ENCODE measurements around the gene MAPK1.
"Not testable (repeated sequence)": the region's sequence is repeated elsewhere in the genome, so short reads cannot be mapped to it uniquely, and the experiment has no call there.

The MAPK1 gene

DNA sequence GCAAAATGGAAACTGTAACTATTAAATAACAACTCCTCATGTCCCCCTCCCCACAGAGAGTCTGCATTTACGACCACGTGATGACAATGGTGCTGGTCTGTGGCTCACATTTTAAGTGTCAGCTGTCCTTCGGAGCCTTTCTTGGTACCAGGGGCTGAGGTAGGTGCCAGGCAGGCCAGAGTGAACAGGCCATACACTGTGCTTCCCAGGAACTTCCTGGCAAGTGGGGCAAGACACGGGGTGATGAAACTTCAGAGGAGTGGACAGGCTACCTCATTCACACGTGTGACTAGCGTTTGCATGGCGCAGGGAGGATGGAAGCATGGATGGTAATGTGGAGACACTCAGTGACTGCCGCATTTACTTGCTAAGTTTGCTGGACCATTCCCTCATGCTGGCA, 121.5 kb downstream of the MAPK1 start:
- no peak for DNase-seq

DNA sequence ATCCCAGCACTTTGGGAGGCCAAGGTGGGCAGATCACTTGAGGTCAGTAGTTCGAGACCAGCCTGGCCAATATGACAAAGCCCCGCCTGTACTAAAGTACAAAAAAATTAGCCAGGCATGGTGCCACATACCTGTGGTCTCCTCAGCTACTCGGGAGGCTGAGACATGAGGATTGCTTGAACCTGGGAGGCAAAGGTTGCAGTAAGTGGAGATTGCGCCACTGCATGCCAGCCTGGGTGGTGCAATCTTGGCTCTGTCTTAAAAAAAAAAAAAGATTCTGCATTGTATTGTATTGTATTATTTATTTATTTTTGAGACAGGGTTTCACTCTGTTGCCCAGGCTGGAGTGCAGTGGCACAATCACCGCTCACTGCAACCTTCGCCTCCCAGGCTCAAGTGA, 122.5 kb downstream of the MAPK1 start:
- not testable (repeated sequence) for DNase-seq

DNA sequence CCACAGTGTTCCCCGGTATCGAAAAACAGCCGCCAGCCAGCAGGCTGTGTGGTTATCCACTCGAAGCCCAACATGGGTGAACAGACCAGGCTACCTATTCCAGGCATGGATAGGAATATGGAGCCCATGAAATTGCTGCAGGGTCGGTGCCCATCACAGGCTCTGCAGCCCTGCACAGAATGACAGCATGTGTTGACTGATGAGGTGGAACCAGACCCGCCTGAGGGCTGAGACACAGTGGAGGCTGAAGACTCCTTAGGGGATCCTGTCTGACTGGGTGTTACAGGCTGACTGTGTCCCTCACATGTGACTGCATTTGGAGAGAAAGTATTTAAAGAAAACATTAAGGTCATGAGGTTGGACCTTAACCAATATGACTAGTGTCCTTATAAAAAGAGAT, 125.7 kb downstream of the MAPK1 start:
- no peak for DNase-seq

DNA sequence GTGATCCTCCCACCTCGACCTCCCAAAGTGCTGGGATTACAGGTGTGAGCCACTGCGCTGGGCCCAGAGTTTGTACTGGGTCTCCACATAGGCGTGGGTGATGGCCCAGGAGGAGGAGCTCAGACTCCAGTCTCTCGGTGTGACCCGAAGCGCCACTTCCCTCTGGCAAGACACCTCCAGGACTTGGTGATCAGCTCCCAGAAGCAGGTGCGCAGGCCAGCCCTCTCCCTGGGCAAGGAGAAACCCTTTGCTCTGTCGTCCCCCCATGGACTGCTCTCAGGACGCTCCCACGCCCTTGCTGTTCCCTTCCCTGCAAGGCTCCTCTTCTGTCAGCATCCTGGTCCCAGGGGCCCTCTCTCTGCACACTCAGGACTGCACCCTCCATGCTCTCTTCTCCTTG, 126.4 kb downstream of the MAPK1 start:
- no peak for DNase-seq

DNA sequence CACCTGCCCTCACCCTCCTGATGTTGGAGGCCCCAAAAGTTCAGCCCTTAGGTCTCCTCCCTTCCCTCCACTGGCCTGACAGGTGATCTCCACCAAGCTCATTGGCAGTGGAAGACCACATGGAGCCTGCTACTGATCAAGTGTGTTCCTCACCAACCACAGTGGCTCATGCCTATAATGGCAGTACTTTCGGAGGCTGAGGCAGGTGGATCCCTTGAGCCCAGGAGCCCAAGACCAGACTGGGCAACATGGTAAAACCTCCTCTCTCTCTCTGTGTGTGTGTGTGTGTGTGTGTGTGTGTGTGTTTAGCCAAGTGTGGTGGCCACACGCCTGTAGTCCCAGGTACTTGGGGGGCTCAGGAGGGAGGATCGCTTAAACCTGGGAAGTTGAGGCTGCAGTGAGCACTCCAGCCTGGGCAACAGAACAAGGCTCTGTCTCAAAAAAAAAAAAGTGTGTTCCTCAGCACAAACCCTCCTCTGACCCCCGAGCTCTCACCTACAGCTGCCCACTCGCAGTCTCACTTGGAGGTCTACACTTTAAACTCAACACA, 127.5 kb downstream of the MAPK1 start:
- DNase-seq: no peak

DNA sequence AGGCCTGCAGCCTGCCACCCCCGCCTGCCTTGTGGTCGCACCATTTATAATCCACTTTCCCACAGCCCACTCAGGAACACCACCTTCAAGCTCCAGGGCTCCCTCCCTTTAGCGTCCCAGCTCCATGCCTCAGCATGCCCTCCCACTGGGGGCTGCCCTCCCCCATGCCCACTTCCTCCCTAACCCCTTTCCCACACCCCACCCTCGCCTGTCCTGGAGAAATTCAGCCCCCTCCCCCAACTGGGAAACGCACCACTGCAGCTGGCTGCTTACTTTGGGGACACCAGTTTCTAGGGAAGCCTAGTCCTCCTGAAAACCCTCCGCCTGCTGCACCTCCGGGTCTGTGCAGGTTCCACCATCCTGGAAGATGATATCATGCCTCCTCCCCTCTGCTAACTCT, 128.5 kb downstream of the MAPK1 start:
- DNase-seq: no peak

DNA sequence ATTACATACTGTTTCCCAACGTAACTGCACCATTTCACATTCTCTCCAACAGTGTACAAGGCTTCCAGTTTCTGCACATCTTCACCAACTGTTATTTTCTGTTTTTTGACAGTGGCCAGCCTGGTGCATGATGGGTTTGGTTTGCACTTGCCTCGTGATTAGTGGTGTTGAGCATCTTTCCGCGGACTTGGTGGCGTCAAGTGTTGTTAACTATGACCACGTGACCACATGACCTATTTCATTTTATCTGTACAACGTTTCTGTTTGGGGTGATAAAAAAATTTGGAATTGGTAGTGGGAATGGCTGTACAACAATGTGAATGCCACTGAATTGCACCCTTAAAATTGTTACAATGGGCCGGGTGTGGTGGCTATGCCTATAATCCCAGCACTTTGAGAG, 129.4 kb downstream of the MAPK1 start:
- DNase-seq: no peak

DNA sequence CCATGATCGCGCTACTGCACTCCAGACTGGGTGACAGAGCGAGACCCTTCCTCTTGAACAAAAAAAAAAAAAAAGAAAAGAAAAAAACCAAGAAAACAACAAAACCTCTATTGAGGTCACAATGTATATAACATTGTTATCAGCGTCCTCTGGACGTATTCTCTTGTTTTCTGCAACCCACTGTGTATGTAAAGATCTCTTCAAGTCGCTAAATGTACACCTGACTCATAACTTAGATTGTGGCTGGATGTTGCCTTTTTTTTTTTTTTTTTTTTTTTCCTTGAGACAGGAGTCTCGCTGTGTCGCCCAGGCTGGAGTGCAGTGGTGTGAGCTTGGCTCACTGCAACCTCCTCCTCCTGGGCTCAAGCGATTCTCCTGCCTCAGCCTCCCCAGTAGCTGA, 130.5 kb downstream of the MAPK1 start:
- DNase-seq: no peak

DNA sequence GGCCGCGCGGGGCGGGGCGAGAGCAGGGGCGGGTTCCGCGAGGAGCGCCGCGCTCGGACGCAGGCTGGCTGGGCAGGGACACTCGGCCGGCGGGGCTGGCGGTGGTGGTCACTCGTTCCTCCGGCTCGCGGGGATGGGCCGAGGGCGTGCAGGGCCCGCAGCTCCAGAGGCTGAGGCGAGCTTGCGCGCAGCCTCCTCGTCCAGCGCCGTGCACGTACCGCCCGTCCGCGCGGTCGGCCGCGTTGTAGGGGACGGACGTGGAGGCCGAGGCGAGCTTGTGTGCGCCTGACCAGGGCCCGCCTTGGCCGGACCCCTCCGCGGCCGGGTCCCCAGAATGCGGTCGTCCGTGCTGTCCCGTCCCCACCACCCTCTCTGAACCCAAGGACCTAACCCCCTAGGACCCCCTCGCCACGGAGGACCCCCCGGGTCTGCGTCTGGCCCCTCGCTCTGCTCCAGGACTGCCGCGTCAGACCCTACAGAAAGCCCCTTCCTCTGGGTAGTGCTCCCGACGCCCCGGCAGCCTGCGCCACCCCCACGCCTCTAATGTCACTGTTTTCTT, 131.3 kb downstream of the MAPK1 start:
- no peak for DNase-seq

DNA sequence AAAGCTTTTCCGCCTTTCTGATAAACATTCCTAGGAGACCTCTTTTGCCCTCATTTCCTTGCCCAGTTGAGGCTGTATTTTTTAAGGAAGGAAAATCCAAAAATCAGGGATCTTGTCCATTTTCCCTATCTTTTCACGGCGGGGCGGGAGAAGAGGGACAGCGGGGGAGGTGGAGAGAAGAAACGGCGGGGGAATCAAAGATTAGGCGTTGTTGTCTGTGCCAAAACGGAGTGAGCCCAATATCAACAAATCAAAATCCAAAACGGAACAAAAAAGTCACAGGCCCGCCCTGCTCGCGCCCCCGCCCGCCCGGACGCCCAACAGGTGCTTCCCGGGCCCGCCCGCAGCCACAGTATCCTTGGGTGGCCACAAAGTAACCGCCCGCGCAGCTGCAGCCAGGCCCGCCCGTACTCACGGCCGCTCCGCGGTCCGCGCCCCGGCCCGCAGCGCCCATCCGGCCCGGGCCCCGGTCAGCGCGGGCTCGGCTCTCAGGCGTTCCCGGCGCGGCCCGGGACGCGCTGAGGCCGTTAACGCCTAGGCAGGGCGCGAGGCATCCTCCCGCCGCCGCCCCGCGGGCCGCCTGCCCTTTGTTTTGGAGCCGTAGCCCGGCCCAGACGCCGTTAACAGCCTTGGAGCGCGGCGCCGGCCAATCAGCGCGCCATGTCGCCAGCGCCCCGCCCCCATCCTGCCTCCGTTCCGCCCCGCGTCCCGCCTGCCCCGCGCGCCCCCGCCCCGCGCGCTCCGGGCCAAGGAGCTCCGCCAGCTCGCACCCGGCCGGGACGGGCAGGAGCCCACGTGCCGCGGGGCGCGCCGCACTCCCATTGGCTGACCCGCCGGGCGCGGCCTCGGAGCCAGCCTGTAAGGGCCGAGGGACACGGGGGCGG, 132.0 kb downstream of the MAPK1 start, which contains the start of gene YPEL1:
YPEL1 (minus strand) TSS at position 595 of the 884 bp plus-strand sequence. CDS start 25,050 bp downstream, outside the sequence.
- peak; percentile 93 to 96 for DNase-seq

DNA sequence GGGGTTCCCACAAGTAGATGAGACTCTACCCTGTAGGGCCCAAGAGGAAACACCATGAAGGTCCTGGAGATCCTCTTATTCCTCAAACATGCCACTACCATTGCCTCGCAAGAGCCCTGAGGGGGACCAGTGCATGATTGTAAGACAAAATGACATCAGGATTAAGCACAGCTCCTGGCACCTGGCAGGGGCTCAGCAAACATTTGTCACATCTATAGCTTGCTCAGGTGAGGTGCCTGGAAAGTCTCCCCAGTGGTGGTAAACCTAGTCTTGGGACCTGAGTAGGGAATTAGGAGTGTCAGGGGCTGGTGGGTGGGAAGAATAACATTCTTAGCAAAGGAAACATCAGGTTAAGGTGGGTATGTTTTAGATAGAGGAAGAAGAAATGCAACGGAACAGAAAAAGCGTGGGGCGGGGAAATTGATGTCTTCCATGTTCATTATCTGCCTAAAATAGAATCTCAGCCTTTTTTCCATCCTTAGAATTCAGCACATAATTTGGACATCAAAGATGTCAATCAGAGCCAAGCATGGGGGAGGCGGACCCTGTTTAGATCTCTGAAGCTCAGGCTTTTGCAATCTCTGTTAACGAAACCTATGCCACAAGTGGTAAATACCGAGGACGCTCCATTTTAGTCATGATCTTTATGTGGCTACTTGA, 132.8 kb downstream of the MAPK1 start:
- DNase-seq: no peak

DNA sequence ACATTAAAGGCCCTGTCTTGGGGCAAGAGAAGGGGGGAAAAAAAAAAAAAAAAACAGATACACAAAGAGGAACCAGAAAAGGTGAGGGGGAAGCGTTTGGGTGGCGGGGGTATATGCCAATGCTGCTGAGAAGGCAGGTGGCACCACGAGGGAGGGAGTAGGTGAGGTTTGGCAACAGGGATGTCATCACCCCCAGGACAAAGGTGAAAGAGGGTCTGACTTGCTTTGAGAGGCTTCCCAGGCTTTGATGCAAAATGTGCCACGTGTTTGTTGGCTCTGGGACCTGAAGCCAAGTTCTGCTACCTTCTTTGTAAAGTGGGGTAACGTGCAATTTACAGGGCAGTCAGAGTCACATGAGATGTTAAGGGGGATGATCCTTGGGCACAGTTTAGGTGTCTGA, 135.9 kb downstream of the MAPK1 start:
- no peak for DNase-seq

DNA sequence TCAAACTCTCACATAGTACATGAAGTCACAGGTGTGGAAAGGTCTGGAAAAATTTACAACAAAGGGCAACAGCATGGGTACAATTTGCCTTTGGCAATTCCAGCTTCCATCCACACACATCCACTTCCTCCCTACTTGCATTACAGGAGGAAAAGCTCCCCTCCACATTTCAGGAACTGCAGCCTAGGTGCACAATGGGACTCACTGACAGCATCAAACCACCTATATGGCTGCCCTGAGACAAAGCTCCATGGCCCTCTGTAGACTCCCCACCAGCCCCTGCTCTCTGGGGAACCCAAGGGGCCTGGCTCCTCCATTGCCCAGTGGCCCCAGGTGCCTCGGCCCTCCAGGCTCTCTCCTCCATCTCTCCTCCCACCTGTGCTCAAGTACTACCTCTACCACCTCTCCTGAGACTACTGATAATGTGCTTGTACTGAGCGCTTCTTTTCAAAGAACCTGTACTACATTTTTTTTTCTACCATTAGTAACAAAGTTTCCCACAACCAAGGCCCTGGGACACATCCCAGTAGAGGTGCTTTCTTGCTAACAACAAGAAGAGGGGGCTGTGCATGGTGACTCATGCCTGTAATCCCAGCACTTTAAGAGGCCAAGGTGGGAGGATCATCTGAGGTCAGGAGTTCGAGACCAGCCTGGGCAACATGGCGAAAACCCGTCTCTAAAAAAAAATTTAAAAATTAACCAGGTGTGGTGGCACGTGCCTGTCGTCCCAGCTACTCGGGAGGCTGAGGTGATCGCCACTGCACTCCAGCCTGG, 136.7 kb downstream of the MAPK1 start:
- no peak for DNase-seq

DNA sequence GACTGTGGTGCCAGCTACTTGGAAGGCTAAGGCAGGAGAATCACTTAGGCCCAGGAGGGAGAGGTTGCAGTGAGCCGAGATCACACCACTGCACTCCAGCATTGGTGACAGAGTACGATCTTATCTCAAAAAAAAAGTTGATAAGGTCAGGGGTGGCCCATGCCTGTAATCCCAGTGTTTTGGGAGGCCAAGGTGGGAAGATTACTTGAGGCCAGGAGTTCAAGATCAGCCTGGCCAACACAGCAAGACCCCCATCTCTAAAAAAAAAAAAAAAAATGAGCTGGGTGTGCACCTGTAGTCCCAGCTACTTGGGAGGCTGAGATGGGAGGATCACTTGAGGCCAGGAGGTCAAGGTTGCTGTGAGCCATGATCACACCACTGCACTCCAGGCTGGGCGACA, 138.3 kb downstream of the MAPK1 start:
- DNase-seq: not testable (repeated sequence)

DNA sequence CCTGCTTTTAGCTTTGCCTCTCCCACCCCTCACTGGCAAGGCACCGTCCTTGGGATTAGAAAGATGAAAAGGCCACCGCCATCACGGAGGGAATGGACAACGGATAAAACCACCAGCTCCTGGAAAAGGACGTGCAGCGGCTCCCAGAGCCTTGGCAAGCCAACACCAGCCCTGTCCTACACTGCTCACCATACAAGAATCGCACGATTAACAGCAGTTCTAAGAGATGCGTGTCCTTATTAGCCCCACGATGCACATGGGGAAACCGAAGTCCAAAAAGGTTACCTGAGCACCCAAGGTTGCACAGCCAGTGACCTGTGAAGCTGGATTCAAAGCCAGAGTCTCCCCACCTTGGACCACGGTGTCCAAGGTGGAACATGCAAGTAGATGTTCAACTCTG, 139.2 kb downstream of the MAPK1 start:
- no peak for DNase-seq

DNA sequence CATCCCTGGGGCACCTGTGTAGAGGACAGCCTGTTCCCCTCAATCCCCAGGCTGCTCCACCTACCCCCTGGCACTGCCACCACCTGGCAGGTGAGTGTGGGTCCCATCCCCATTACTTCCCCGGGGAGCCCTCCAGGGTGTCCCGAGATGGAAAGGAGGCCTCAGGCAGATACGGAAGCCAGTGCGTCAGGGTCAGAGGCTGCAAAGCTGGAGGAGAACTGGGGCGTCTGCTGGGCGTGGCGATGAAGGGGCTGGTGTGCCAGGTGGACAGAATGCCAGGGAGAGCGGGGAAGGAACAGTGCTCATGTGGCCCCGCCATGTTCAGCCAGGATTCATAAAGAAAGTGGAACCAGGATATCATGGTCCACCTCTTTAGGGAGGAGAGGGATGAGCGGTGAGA, 139.7 kb downstream of the MAPK1 start:
- DNase-seq: no peak

DNA sequence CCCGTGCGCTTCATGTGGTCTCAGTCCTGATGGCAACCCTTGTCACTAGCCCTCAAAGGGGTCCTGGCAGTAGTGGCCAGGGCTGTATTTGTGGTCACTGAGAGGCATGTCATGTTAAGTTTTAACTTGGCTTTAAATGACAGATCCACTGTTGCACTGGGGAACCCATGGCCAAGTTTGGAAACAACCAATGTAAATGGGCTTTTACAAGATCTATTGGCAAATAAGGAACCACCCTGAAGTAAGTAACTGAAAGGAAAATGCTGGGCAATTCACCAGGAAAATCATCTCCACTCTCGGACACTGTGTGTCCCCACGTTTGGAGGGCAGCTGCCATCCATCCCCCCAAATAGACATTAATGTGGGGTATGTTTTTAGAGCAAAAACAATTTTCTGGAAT, 140.3 kb downstream of the MAPK1 start:
- no peak for DNase-seq

DNA sequence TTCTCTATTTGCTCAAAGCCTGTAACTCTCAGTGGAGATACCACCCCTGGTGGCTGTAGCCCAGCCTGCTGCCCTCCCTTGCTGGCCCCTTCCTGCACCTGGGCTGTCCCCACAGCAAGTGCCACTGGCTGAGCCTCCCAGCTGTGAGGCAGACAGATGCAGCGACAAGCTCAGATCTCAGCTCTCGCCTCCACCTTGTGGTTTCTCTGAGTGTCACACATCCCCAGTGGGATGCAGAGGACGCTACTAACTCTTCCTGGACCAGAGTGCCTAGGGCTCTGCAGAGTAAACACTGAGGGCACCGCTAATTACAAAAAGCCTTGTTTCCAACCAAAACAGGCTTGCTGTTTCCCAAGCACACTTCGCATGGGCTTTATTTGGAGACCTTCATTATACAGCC, 140.8 kb downstream of the MAPK1 start:
- peak; percentile 41 to 52 for DNase-seq

DNA sequence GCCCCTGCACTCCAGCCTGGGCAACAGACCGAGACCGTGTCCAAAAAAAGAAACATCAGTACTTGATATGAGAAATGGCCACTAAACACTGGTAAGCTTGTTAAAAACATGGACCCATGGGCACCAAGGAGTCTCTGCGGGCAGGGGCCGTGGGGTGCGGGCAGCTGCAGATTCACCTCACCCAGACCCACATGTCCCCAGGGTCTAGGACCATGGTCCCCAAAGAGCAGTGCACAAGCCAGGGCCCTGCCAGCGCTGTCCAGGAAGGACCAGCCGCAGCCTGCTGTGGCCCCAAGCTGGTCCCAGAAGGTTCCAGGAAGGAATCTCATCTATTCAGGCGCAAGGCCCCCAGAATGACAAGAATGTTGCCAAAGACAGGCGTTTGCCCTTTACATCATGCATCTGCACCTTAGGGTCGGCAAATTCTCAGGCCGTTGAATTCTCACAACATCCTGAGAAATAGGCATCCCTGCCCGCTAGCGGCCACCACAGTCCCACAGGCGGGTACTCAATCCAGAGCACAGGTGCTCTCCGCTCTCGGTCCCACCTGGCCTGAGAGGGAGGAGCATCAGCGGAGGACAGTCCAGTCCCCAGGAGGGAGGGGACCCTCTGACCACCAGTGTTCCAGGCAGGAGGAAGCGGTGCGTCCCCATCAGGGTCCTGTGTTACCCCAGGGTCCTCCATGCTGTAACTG, 141.3 kb downstream of the MAPK1 start:
- no peak for DNase-seq

DNA sequence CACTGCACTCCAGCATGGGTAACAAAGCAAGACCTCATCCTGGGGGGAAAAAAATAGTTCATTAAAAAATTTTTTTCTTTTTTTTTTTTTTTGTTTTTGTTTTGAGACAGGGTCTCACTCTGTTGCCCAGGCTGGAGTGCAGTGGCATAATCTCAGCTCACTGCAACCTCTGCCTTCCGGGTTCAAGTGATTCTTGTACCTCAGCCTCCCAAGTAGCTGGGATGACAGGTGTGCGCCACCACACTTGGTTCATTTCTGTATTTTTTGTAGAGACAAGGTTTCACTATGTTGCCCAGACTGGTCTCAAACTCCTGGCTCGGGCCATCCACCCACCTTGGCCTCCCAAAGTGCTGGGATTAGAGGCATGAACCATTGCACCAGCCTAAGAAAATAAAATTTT, 142.9 kb downstream of the MAPK1 start:
- not testable (repeated sequence) for DNase-seq

DNA sequence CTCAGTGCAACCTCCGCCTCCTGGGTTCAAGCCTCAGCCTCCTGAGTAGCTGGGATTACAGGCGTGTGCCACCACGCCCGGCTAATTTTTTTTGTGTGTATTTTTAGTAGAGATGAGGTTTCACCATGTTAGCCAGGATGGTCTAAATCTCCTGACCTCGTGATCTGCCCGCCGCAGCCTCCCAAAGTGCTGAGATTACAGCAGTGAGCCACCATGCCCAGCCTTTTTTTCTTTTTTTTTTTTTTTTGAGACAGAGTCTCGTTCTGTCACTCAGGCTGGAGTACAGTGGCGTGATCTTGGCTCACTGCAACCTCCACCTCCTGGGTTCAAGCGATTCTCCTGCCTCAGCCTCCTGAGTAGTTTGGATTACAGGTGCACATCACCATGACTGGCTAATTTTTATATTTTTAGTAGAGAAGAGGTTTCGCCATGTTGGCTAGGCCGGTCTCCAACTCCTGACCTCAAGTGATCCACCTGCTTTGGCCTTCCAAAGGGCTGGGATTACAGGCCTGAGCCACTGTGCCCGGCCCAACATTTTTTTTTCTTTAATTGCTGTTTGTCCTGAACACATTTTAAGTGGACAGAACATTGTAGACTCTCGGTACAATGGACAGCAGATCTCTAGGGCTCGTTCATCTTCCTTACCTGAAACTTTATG, 146.1 kb downstream of the MAPK1 start:
- DNase-seq: not testable (repeated sequence)

Data from activated T-cell treated with anti-CD3 and anti-CD28 coated beads, Interleukin-2, amount 50 U/mL, for 48 hours (primary cell).